Measurements from ENCODE around the gene SLC46A1. TPM values are rescaled to one million over a fixed set of nuclear protein-coding genes. Genes with fewer than 3 reads are reported as not detected.

Gene SLC46A1
- total RNA-seq, 2 experiments from 2014 or later: 2.1 to 3.1 TPM

- ATAC-seq: no peak
- no peaks in the 10 kb centered on the region for H3K27me3 Mint-ChIP-seq
- peak overlapping the region; percentile 67 for H3K4me3 Mint-ChIP-seq
- H3K27ac Mint-ChIP-seq: no peak overlapping the region
- intact Hi-C loops (cut with micrococcal nuclease): no loop called here
- DNase-seq: no peak
- no peak for TF ChIP-seq CTCF (IDR thresholded peaks at IDR 0.05)
- H3K36me3 Mint-ChIP-seq (ENCODE audit: low read depth): no peaks in the 10 kb centered on the region
- ChIA-PET CTCF (interaction anchor here (0.8 to 7.8 kb wide), 3 partner anchors 12 to 144 kb away, joined by 3 to 63 read pairs (median 3); no protein-coding TSS in a partner anchor), POLR2A (interaction anchor here (0.5 to 2.1 kb wide), 12 partner anchors 9 to 786 kb away, joined by 3 to 17 read pairs (median 4); partner anchors contain the start of gene SEBOX)
- no peaks in the 10 kb centered on the region for H3K9me3 Mint-ChIP-seq
- peaks cover 2% of the 10 kb centered on the region for H3K4me1 Mint-ChIP-seq (ENCODE audit: low read depth)
Observed at GRCh38 chr17:28404812-28405570, 1.0 kb downstream of the SLC46A1 start.

GRCh38 chr17:28404461-28404811 is 1.6 kb downstream of the SLC46A1 start:
- peaks cover 2% of the 10 kb centered on the region for H3K4me1 Mint-ChIP-seq (ENCODE audit: low read depth)
- ATAC-seq: no peak
- H3K27me3 Mint-ChIP-seq: no peaks in the 10 kb centered on the region
- no peaks in the 10 kb centered on the region for H3K9me3 Mint-ChIP-seq
- POLR2A ChIA-PET: interaction anchor here (0.6 to 2.1 kb wide), 9 partner anchors 8 to 143 kb away, joined by 3 to 17 read pairs (median 3); partner anchors contain the start of gene SEBOX
- H3K27ac Mint-ChIP-seq: no peak overlapping the region
- no peak for TF ChIP-seq CTCF (IDR thresholded peaks at IDR 0.05)
- intact Hi-C loops (cut with micrococcal nuclease): no loop called here
- no peak for DNase-seq
- H3K4me3 Mint-ChIP-seq: peak overlapping the region; percentile 67
- no peaks in the 10 kb centered on the region for H3K36me3 Mint-ChIP-seq (ENCODE audit: low read depth)
- CTCF ChIA-PET: interaction anchor here (0.8 to 7.8 kb wide), 2 partner anchors 12 to 21 kb away, joined by 3 to 63 read pairs; no protein-coding TSS in a partner anchor

GRCh38 chr17:28404007-28404406 is 2.0 kb downstream of the SLC46A1 start:
- intact Hi-C loops (cut with micrococcal nuclease): no loop called here
- Mint-ChIP-seq H3K27me3 (no peaks in the 10 kb centered on the region), H3K4me3 (no peak overlapping the region), H3K27ac (no peak overlapping the region), H3K9me3 (no peaks in the 10 kb centered on the region), H3K4me1 (ENCODE audit: low read depth) (peaks cover 2% of the 10 kb centered on the region), H3K36me3 (ENCODE audit: low read depth) (no peaks in the 10 kb centered on the region)
- DNase-seq (no peak), ATAC-seq (no peak)
- POLR2A ChIA-PET: interaction anchor here (1.1 to 2.1 kb wide), 8 partner anchors 8 to 144 kb away, joined by 3 to 17 read pairs (median 4); no protein-coding TSS in a partner anchor
- CTCF ChIA-PET: interaction anchor here (7.8 kb wide), 1 partner anchor 13 kb away, joined by 63 read pairs; no protein-coding TSS in a partner anchor
- TF ChIP-seq CTCF (IDR thresholded peaks at IDR 0.05): no peak

- Mint-ChIP-seq H3K4me3 (no peak overlapping the region), H3K4me1 (ENCODE audit: low read depth) (peaks cover 2% of the 10 kb centered on the region), H3K27ac (no peak overlapping the region), H3K9me3 (no peaks in the 10 kb centered on the region), H3K36me3 (ENCODE audit: low read depth) (peaks cover 2% of the 10 kb centered on the region), H3K27me3 (no peaks in the 10 kb centered on the region)
- ChIA-PET CTCF (no interaction called here), POLR2A (no interaction called here)
- no peak for ATAC-seq
- TF ChIP-seq CTCF (IDR thresholded peaks at IDR 0.05): no peak
- intact Hi-C loops (cut with micrococcal nuclease): no loop called here
- DNase-seq: no peak
Observed at GRCh38 chr17:28402844-28403243, 3.2 kb downstream of the SLC46A1 start.

GRCh38 chr17:28402224-28402630 is 3.8 kb downstream of the SLC46A1 start:
- no peaks in the 10 kb centered on the region for H3K9me3 Mint-ChIP-seq
- peaks cover 2% of the 10 kb centered on the region for H3K4me1 Mint-ChIP-seq (ENCODE audit: low read depth)
- no peak overlapping the region for H3K4me3 Mint-ChIP-seq
- CTCF ChIA-PET: interaction anchor here (1.4 kb wide), 1 partner anchor 9 kb away, joined by 5 read pairs; no protein-coding TSS in a partner anchor
- no peak for ATAC-seq
- TF ChIP-seq CTCF (IDR thresholded peaks at IDR 0.05): no peak
- DNase-seq: no peak
- no peak overlapping the region for H3K27ac Mint-ChIP-seq
- POLR2A ChIA-PET: no interaction called here
- intact Hi-C loops (cut with micrococcal nuclease): no loop called here
- H3K36me3 Mint-ChIP-seq (ENCODE audit: low read depth): peaks cover 3% of the 10 kb centered on the region
- H3K27me3 Mint-ChIP-seq: no peaks in the 10 kb centered on the region

All from activated CD8-positive, alpha-beta T cell treated with anti-CD3 and anti-CD28 coated beads for 36 hours (primary cell).